Right renal pelvis (tissue), 4 donors: Measurements from ENCODE around the gene DNASE1L2. TPM values are rescaled to one million over a fixed set of nuclear protein-coding genes. Genes with fewer than 3 reads are reported as not detected.

Experiments
- DNase-seq, 4 donors: peaks; one replicate each; pipeline ENCODE4 v3.0.0-alpha.2; 2013; ENCODE audit warnings: low read depth in 4 of 4, low spot score in 3 of 4, missing footprints in 1 of 4
- polyA plus RNA-seq, 4 donors: library from polyadenylated mRNA; unstranded; fragments of 120-200 nt; gene quantifications; one replicate each; pipeline ENCODE4 v1.2.1, GENCODE V29; 2013; ENCODE audit not compliant: insufficient read length in 4 of 4

The DNASE1L2 gene
- polyA plus RNA-seq, 4 donors, result 0.86 to 1.8 (median 0.95) TPM

DNA sequence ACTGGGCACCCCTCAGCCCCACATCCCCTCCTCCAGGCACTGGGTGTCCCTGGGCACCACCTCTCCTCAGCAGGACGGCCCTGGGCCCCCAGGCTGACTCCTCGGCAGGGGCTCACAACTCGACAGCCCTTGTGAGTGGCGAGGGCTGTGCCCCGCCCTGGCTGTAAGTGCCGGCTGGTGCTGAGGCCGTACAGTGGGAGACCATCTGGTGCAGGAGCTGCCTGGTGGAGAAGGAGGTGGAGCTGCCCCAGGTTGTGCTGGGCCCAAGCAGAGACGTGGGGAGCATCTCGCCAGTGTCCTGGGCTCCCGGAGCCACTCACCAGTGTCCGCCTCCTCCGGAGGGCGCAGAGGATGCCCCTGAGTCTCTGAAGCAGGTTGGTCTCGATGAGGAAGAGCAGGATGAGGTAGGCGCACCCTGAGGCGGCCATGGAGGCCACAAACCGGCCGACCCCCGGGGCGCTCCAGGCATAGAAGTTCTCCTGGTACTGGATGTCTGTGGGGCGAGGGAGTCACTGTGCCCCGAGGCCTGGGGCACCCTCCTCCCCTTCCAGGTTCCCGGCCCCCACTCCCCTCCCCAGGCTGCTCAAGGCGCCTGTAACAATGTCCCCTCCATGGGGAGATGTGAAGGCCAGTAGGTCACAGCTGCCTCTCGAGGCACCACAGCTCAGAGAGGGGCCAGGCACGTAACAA, 46.8 kb downstream of the DNASE1L2 start:
- DNase-seq, result no peak

GRCh38 chr16:2284001-2284770, 47.9 kb downstream of the DNASE1L2 start:
- DNase-seq, result no peak

DNA sequence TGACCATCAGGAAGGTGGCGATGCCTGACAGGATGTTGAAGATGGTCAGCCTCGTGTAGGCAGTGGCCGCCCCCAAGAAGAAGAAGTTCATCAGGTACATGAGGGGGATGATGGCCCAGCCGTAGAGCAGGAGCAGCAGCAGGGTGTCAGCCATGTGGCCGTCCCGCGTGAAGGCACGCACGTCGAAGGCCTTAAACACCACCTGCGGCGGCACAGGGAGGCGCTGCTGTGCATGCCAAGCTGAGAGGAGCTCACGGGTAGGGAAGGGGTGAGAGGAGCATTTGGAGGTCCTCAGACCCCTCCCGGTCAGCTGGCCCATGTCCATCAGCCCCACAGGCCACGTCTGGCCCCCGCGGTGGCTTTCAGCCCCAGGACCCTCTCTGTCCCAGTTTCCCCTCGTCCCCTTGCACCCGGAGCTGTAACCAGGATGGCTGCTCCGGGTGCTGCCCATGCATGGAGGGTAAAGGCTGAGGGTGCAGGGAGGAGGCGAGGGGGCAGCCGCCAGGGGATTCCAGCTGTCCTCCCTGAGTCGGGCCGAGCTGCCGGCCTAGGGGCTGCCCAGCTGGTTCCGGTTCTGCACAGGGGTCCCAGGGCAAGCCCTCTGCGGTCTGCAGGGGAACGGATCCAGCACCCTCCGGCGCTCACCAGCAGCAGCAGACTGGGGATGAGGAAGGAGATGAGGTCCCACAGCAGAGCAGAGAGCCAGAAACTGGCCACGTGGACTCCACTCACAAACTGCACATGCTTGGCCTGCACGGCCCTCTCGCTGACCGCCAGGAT, 48.7 kb downstream of the DNASE1L2 start:
- no peak for DNase-seq

DNA sequence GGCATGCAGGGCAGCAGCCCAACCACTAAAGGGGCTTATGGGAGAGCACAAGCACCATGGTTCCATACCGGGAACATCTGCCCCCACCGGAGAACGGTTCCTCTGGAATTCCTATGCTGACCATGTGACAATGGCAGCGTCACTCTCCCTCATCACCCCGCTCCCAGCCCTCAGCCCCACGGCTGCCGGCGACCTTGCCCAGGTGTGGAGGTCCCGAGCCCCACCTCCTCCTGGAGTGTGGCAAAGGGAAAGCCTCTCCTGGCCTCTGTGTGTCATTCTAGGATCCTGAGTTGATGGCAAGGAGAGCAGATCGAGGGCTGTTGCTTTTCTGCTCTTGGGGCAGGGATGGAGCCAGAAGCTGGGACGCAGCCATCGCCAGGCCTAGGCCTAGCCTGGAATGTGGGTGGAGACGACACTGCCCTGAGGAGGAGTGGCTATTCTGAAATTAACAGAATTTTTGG, 49.5 kb downstream of the DNASE1L2 start:
- DNase-seq, result no peak

DNA sequence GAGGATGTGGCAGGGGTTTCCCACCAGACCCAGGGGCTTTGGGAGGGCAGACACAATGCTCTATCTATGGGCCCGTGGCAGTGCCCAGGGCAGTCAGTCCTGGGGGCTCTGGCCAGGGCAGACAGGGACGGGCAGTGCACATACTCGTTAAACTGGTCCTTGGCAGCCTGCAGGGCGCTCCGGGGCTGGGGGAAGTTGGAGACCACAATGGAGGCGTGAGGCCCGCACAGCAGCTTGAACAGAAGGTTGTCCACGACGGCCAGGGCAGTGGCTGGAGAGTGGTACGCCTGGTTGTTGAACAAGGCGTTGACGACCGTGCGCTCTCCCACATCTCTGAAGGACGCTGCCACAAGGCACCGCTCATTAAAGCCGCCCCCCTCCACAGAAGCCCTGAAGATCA, 50.3 kb downstream of the DNASE1L2 start:
- no peak for DNase-seq

DNA sequence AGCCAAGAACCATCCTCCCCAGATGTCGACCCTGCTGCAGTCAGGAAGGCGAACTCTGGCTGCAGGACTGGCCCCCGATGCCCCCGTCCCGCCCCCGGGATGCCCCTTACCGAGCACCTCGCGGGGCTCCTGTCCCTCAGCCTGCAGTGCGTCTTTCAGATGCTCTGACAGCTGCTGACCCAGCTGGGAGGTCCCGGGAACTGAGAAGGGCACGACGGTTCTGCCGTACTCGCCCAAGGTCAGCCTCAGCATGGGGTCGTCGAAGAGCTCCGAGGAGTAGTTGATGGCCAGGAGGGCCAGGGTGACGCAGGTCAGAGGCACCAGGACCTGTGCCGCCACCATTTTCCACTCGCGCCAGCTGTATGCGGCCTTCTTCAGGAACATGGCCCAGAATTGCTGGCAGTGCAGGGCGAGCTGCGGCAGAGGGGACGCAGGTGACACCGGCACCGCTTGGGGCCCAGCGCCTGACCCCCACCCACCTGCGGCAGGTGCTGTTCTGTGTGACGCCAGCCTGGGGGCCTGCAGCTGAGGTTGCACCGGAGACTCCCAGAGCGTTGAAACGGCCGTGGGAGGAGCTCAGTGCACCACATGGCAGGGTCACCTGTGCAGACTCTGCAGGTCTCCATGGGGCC, 51.8 kb downstream of the DNASE1L2 start:
- DNase-seq, result no peak

Other genes starting within 250 kb of the DNASE1L2 start
- gene SYNGR3, start 246.5 kb upstream of the DNASE1L2 start, polyA plus RNA-seq, result 1 to 10 TPM; 1.2 to 2.6 (median 2.3) TPM
- 10 to 100 TPM; 17.6 to 27.5 (median 18.1) TPM for gene ZNF598, start 226.6 kb upstream of the DNASE1L2 start, polyA plus RNA-seq
- gene NPW, start 216.7 kb upstream of the DNASE1L2 start, polyA plus RNA-seq, result 10 to 100 TPM in 1 of 4 donors, 1 to 10 TPM in 3; 3.8 to 10.3 (median 5.5) TPM
- 100 to 1,000 TPM; 117 to 185 (median 126) TPM for gene NHERF2, start 209.5 kb upstream of the DNASE1L2 start, polyA plus RNA-seq
- 10 to 100 TPM; 17.6 to 26.6 (median 19.0) TPM for gene NTHL1, start 188.6 kb upstream of the DNASE1L2 start, polyA plus RNA-seq
- 100 to 1,000 TPM; 121 to 152 (median 136) TPM for gene TSC2, start 188.5 kb upstream of the DNASE1L2 start, polyA plus RNA-seq
- 100 to 1,000 TPM in 1 of 4 donors, 10 to 100 TPM in 3; 55.0 to 101 (median 69.2) TPM for gene PKD1, start 100.5 kb upstream of the DNASE1L2 start, polyA plus RNA-seq
- 1 to 10 TPM; 2.0 to 3.5 (median 2.4) TPM for gene RAB26, start 87.8 kb upstream of the DNASE1L2 start, polyA plus RNA-seq
- gene TRAF7, start 80.7 kb upstream of the DNASE1L2 start, polyA plus RNA-seq, result 10 to 100 TPM; 53.7 to 63.4 (median 57.5) TPM
- 1 to 10 TPM; 1.2 to 3.1 (median 1.4) TPM for gene CASKIN1, start 39.8 kb upstream of the DNASE1L2 start, polyA plus RNA-seq
- 10 to 100 TPM; 43.9 to 49.5 (median 46.3) TPM for gene MLST8, start 31.0 kb upstream of the DNASE1L2 start, polyA plus RNA-seq
- gene BRICD5, start 25.6 kb upstream of the DNASE1L2 start, polyA plus RNA-seq, result 1 to 10 TPM; 4.1 to 9.2 (median 5.4) TPM
- gene PGP, start 21.6 kb upstream of the DNASE1L2 start, polyA plus RNA-seq, result 10 to 100 TPM; 12.7 to 15.5 (median 14.1) TPM
- 10 to 100 TPM; 15.9 to 25.4 (median 16.8) TPM for gene E4F1, start 12.9 kb upstream of the DNASE1L2 start, polyA plus RNA-seq
- gene ECI1, start 15.1 kb downstream of the DNASE1L2 start, polyA plus RNA-seq, result 100 to 1,000 TPM in 1 of 4 donors, 10 to 100 TPM in 3; 57.6 to 101 (median 69.3) TPM
- gene RNPS1, start 31.7 kb downstream of the DNASE1L2 start, polyA plus RNA-seq, result 100 to 1,000 TPM; 184 to 221 (median 195) TPM
- 1 to 10 TPM; 5.2 to 6.7 (median 5.7) TPM for gene ABCA3, start 104.3 kb downstream of the DNASE1L2 start, polyA plus RNA-seq
- gene CCNF, start 193.0 kb downstream of the DNASE1L2 start, polyA plus RNA-seq, result 10 to 100 TPM in 2 of 4 donors, 1 to 10 TPM in 2; 9.5 to 11.3 (median 10.1) TPM
- gene TEDC2, start 223.7 kb downstream of the DNASE1L2 start, polyA plus RNA-seq, result 10 to 100 TPM in 1 of 4 donors, 1 to 10 TPM in 3; 8.0 to 13.8 (median 9.1) TPM
- gene NTN3, start 234.9 kb downstream of the DNASE1L2 start, polyA plus RNA-seq, result 1 to 10 TPM; 2.0 to 3.6 (median 2.5) TPM
- gene TBC1D24, start 238.7 kb downstream of the DNASE1L2 start, polyA plus RNA-seq, result 10 to 100 TPM; 15.8 to 20.3 (median 17.9) TPM